GM23338 (cell line): Measurements from ENCODE around the gene CBX2. TPM values are rescaled to one million over a fixed set of nuclear protein-coding genes. Genes with fewer than 3 reads are reported as not detected.

Experiments
- ATAC-seq: fragments of 200-7000 bp; cut with Tn5 transposase; 3 replicates; pipeline ENCODE4 v1.9.1; 2020
- DNase-seq: peaks from one replicate; pipeline ENCODE4 v3.0.0-alpha.2; 2015; ENCODE audit warnings: low spot score
- H2AFZ ChIP-seq: fragments of 200-600 bp; sonication (generic); 2 replicates; pipeline ENCODE4 v1.8.0; 2016; ENCODE audit warnings: antibody characterized with exemption, mild to moderate bottlenecking, moderate library complexity
- H3F3A ChIP-seq: fragments of 200-600 bp; sonication (generic); replicated peaks from 2 replicates; pipeline ENCODE4 v1.8.0; 2017; ENCODE audit warnings: antibody characterized with exemption, mixed run types, low read depth
- H3K27ac ChIP-seq: fragments of 200-600 bp; sonication (generic); 2 replicates; pipeline ENCODE4 v1.6.1; 2016; ENCODE audit warnings: low read depth
- H3K27me3 ChIP-seq: fragments of 200-600 bp; sonication (generic); 2 replicates; pipeline ENCODE4 v1.8.0; 2016; ENCODE audit warnings: mild to moderate bottlenecking, mixed run types, moderate library complexity; ENCODE audit not compliant: insufficient read depth
- H3K36me3 ChIP-seq: fragments of 200-600 bp; sonication (generic); 2 replicates; pipeline ENCODE4 v1.8.0; 2016; ENCODE audit warnings: mild to moderate bottlenecking; ENCODE audit not compliant: insufficient read depth
- H3K4me1 ChIP-seq: fragments of 200-600 bp; sonication (generic); 2 replicates; pipeline ENCODE4 v1.8.0; 2016; ENCODE audit warnings: mild to moderate bottlenecking, moderate library complexity; ENCODE audit not compliant: insufficient read depth
- H3K4me2 ChIP-seq: fragments of 200-600 bp; sonication (generic); 2 replicates; pipeline ENCODE4 v1.7.1; 2017; ENCODE audit warnings: mixed run types
- H3K4me3 ChIP-seq: fragments of 200-600 bp; sonication (generic); 2 replicates; pipeline ENCODE4 v1.6.1; 2016; ENCODE audit warnings: mixed run types
- H3K79me2 ChIP-seq: fragments of 200-600 bp; sonication (generic); replicated peaks from 2 replicates; pipeline ENCODE4 v1.8.0; 2017; ENCODE audit warnings: mild to moderate bottlenecking; ENCODE audit not compliant: insufficient read depth
- H3K9me2 ChIP-seq: fragments of 200-600 bp; sonication (generic); 2 replicates; pipeline ENCODE4 v1.8.0; 2017; ENCODE audit not compliant: insufficient read depth
- H4K20me1 ChIP-seq: fragments of 200-600 bp; sonication (generic); replicated peaks from 2 replicates; pipeline ENCODE4 v1.8.0; 2017; ENCODE audit warnings: mild to moderate bottlenecking; ENCODE audit not compliant: insufficient read depth
- H3K27ac Mint-ChIP-seq: 2 replicates; pipeline ENCODE4 v1.8.0; 2020; ENCODE audit warnings: inconsistent platforms, mild to moderate bottlenecking, moderate library complexity, mixed read lengths
- H3K27me3 Mint-ChIP-seq: 3 replicates; pipeline ENCODE4 v1.8.0; 2022; ENCODE audit warnings: low read depth, mild to moderate bottlenecking, moderate library complexity, mixed read lengths, inconsistent platforms; ENCODE audit not compliant: insufficient read depth, poor library complexity
- H3K36me3 Mint-ChIP-seq: 3 replicates; pipeline ENCODE4 v1.8.0; 2021; ENCODE audit warnings: low read depth, mild to moderate bottlenecking, inconsistent platforms, moderate library complexity, mixed read lengths
- H3K4me1 Mint-ChIP-seq: 3 replicates; pipeline ENCODE4 v1.8.0; 2020; ENCODE audit warnings: mild to moderate bottlenecking, inconsistent platforms, mixed read lengths
- H3K4me3 Mint-ChIP-seq: 3 replicates; pipeline ENCODE4 v1.8.0; 2021; ENCODE audit warnings: moderate library complexity, mild to moderate bottlenecking, inconsistent platforms, mixed read lengths
- H3K9me3 Mint-ChIP-seq: 3 replicates; pipeline ENCODE4 v1.8.0; 2020; ENCODE audit warnings: moderate library complexity, mild to moderate bottlenecking, inconsistent platforms, mixed read lengths
- CREB1 ChIP-seq: fragments of 250-450 bp; sonication (Bioruptor Pico); IDR thresholded peaks from 2 replicates; pipeline ENCODE4 v1.5.0; 2020; ENCODE audit warnings: low read depth, mild to moderate bottlenecking, moderate library complexity
- CTCF ChIP-seq, 2 experiments: fragments of 200-600 bp in 1 of 2; sonication (generic) in 1 of 2; conservative IDR thresholded peaks; 2 replicates each; pipeline versions ENCODE4 v1.5.1 to v1.6.1; 2016 to 2017; ENCODE audit warnings: antibody characterized with exemption in 2 of 2, low read depth in 2 of 2, mild to moderate bottlenecking in 2 of 2, moderate library complexity in 1 of 2
- ETS1 ChIP-seq: IDR thresholded peaks from 2 replicates; pipeline ENCODE4 v1.6.1; 2016; ENCODE audit warnings: antibody characterized with exemption
- EZH2 ChIP-seq: fragments of 200-600 bp; sonication (generic); IDR thresholded peaks from one replicate; pipeline ENCODE4 v1.8.0; 2017; ENCODE audit warnings: antibody characterized with exemption, mild to moderate bottlenecking, low read depth; ENCODE audit not compliant: unreplicated experiment
- EZH2phosphoT487 ChIP-seq: fragments of 200-600 bp; sonication (generic); IDR thresholded peaks from one replicate; pipeline ENCODE4 v1.8.1; 2018; ENCODE audit warnings: antibody characterized with exemption; ENCODE audit not compliant: unreplicated experiment
- JUNB ChIP-seq: IDR thresholded peaks from one replicate; pipeline ENCODE4 v1.6.1; 2016; ENCODE audit warnings: antibody characterized with exemption; ENCODE audit not compliant: unreplicated experiment
- NANOG ChIP-seq: IDR thresholded peaks from 2 replicates; pipeline ENCODE4 v1.6.1; 2016; ENCODE audit warnings: antibody characterized with exemption, borderline replicate concordance
- POLR2AphosphoS5 ChIP-seq: IDR thresholded peaks from 2 replicates; pipeline ENCODE4 v1.6.1; 2016; ENCODE audit warnings: antibody characterized with exemption, low read depth
- REST ChIP-seq: IDR thresholded peaks from one replicate; pipeline ENCODE4 v1.6.1; 2018; ENCODE audit warnings: antibody characterized with exemption; ENCODE audit not compliant: unreplicated experiment
- STAT1 ChIP-seq: IDR thresholded peaks from one replicate; pipeline ENCODE4 v1.6.1; 2016; ENCODE audit warnings: antibody characterized with exemption; ENCODE audit not compliant: unreplicated experiment
- ZNF114 ChIP-seq: fragments of 250-450 bp; sonication (Bioruptor Pico); IDR thresholded peaks from 2 replicates; pipeline ENCODE4 v1.5.0; 2020; ENCODE audit warnings: mild to moderate bottlenecking, moderate library complexity
- ZNF331 ChIP-seq: fragments of 250-450 bp; sonication (Bioruptor Pico); IDR thresholded peaks from 2 replicates; pipeline ENCODE4 v1.5.0; 2020; ENCODE audit warnings: low read depth, mild to moderate bottlenecking, moderate library complexity
- ZNF462 ChIP-seq: fragments of 250-450 bp; sonication (Bioruptor Pico); IDR thresholded peaks from 2 replicates; pipeline ENCODE4 v1.5.0; 2020; ENCODE audit warnings: mild to moderate bottlenecking, moderate library complexity
- polyA plus RNA-seq: library from polyadenylated mRNA; unstranded; fragments of >200 nt; fragmentation: Nextera tagmentation; extraction: Ambion mirVana; gene quantifications from 2 replicates; pipeline ENCODE4 v1.2.1, GENCODE V29; 2016
- total RNA-seq: library from RNA; depleted of rRNA; stranded (reverse); fragments of >200 nt; shearing (Covaris generic); gene quantifications from 2 replicates; pipeline ENCODE4 v1.2.3, GENCODE V29; 2014

Gene CBX2
- total and polyA plus RNA-seq, 2 experiments from 2014 or later: 26.6 to 114 TPM

- Mint-ChIP-seq H3K36me3 (no peaks in the 10 kb centered on the region), H3K4me3 (no peak overlapping the region), H3K9me3 (no peaks in the 10 kb centered on the region), H3K27ac (no peak overlapping the region), H3K4me1 (no peaks in the 10 kb centered on the region), H3K27me3 (peaks cover 6% of the 10 kb centered on the region)
- Histone ChIP-seq H3K27ac (no peak overlapping the region), H3K4me2 (no peak overlapping the region), H3K4me3 (no peak overlapping the region), H3K4me1 (no peaks in the 10 kb centered on the region), H2AFZ (no peak overlapping the region), H3K79me2 (no peaks in the 10 kb centered on the region), H3F3A (no peaks in the 10 kb centered on the region), H3K27me3 (no peaks in the 10 kb centered on the region), H4K20me1 (no peaks in the 10 kb centered on the region), H3K9me2 (no peaks in the 10 kb centered on the region), H3K36me3 (no peaks in the 10 kb centered on the region)
- TF ChIP-seq ZNF114 (CRISPR knock-in tag) (no peak), ZNF462 (CRISPR knock-in tag) (no peak), STAT1 (no peak), NANOG (no peak), CREB1 (CRISPR knock-in tag) (no peak), REST (no peak), EZH2 (no peak), POLR2AphosphoS5 (no peak), ZNF331 (CRISPR knock-in tag) (no peak), ETS1 (no peak), JUNB (no peak), CTCF (conservative IDR thresholded peaks at IDR 0.05; ENCODE audit: low read depth in 2 of 2) (no peak), EZH2phosphoT487 (no peak)
- DNase-seq (no peak), ATAC-seq (no peak)
Observed at GRCh38 chr17:79757140-79757745, 20.7 kb upstream of the CBX2 start.
